ENCODE data around the gene TLR10. TPM values are rescaled to one million over a fixed set of nuclear protein-coding genes. Genes with fewer than 3 reads are reported as not detected.
"Not testable (repeated sequence)": the region's sequence is repeated elsewhere in the genome, so short reads cannot be mapped to it uniquely, and the experiment has no call there.

The TLR10 gene
- total RNA-seq, 1 donor from 2014 or later = 2.9 TPM

DNA sequence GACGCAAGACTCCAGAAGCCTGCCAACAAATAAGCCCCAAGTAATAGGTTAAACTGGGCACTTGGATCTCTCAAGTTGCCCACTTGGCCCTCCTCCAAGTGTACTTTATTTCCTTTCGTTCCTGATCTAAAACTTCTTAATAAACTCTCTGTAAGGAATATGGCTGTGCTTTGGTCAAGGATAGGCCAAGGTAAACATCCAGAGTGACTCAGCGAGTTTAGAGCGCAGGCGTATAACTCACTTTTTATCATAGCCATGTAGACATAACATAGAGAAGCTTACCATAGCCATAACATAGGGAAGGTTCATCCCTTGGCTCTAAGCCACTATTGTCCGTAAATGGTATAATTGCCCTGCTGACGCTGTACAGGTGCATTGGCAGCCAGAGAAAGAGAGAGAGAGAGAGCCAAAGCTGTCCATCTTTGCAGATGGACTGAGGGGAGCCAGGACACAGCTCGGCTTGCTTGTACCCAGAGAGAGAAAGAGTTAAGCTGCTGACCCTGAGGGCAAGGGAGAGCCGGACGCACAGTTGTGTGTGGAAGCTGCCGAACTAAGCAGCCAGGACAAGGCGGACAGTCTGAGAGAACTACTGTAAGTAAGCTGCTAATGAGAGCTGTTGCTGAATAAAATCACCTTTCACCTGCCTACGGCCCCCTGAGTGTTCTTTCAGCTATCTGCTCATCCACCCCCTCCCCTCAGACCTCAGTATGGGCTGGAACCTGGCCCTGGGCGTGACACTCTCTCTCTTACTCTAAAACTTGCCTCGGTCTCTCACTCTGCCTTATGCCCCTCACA is 20.0 kb upstream of the TLR10 start:
- no peak for DNase-seq (ENCODE audit: low spot score)

DNA sequence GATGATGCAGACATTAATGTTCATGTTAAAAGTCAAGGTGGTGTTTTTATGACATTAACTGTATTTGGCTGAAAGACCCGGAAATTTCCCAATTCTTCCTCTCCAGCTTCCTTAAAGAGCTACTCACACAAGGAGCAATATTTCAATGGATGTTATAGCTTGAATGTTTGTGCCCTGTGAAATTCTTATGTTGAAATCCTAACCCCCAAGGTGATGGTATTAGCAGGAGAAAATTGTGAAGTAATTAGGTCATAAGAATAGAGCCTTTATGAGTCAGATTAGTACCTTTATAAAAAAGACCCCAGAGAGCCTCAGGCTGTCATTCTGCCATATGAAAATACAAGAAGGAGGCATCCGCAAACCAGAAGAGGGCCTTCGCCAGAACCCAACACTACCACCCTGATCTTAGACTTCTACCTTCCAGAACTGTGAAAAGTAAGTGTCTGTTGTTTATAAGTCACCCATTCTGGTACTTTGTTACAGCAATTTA is 18.2 kb upstream of the TLR10 start:
- no peak for DNase-seq (ENCODE audit: low spot score)

DNA sequence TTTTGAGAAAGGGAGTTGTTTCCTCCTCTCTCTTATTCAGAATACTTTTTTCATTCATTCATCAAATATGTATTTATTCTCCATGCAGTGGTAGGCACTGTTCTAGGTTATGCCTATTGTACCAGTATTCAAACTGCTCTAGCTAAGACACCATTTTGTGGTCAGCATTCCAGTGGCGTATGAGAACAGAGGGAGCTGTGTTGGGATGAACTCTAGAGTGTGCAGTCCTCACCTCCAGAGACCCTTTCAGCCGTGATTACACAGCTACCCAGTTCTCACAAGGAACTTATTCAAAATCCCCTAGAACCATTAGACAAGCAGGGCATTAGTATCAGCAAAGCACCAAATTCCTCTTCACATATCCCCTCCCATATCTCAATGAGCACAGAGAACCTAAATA is 17.6 kb upstream of the TLR10 start:
- no peak for DNase-seq (ENCODE audit: low spot score)

DNA sequence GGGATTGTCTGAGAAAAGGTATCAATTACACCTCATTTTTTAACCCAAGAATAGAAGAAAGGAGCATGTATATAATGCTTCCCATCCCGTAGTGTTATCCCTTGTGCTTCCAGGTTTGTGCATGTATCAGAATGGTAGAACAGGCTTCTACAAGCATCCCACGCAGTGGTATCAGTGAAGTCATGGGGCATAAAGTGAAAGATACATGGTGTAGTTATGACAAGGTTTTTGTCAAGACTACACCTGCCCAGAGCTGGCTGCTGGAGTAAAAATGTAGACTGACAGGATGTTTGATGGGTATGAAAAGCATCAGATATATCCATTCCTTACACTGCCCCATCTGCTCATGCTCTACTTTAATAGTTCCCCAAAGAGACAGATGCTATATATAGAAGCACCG is 12.3 kb upstream of the TLR10 start:
- DNase-seq (ENCODE audit: low spot score) = no peak

DNA sequence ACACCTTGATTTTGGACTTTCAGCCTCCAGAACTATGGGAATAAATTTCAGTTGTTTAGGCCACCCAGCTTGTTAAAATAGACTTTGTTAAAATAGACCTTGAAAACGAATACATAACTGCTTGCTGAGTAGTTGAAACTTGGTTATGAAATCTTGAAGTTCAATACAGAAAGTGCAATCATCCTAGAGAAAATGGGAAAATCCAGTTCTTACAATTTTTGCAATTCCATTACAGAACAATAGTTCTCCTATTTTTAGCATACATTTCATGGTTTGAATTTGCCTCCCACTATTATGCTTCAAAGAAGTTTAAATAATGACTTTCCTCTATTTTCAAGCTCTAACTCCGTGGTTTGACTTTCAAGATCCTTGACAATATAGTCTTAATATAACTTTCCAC is 11.3 kb upstream of the TLR10 start:
- no peak for DNase-seq (ENCODE audit: low spot score)

DNA sequence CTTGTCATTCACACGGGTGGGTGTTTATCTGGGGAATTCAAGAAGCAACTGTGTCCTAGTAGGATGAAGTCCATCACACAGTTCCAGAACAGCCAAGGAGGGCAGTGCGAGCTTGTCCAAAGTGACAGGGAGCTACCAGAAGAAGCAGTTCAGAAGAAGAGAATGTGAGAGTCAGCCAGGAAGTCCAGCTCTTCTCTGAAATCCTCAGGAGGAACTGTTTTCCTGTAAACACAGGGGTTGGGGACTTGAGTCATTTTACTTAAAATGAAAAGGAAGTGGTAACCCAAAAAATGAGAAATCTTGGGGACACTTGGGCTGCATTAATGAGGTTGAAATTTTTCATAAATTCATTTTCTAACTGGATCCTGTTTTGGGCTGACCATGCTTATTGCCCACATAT is 8.2 kb upstream of the TLR10 start:
- no peak for DNase-seq (ENCODE audit: low spot score)

DNA sequence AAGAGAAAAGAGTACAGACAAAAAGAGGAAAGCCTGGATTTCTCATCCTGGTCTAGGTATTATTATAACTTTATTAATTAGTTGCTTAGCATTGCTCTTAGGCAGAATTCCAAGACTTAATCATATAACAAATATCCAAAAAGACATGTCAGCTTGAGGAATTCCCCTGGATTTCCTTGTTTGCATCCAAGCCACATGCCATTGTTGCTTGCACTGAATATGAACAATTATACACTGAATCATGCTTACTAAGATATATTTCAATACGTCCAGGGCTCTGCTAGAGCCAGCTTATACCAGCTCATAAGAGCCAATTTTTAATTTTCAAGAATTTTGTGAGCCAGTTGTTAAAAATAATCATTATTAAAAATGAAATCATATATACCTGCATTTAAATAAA is 5.5 kb upstream of the TLR10 start:
- no peak for DNase-seq (ENCODE audit: low spot score)

DNA sequence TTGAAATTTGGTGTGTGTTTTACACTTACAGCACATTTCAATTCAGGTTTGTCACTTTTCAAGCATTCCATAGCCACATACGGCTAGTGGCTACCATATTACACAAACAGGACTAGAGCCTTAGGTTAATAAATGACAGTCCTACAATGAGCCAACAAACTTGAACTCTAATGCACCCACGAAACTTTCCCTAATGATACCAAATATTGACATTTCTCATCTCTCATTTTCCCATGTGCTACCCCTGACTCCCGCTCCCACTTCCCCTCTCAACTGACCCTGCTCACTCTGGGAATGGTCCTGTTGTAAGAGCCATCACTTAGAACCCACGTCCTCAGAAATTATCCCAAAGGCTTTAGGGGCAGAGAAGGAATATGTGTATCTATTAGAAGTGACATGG is 4.9 kb upstream of the TLR10 start:
- no peak for DNase-seq (ENCODE audit: low spot score)

DNA sequence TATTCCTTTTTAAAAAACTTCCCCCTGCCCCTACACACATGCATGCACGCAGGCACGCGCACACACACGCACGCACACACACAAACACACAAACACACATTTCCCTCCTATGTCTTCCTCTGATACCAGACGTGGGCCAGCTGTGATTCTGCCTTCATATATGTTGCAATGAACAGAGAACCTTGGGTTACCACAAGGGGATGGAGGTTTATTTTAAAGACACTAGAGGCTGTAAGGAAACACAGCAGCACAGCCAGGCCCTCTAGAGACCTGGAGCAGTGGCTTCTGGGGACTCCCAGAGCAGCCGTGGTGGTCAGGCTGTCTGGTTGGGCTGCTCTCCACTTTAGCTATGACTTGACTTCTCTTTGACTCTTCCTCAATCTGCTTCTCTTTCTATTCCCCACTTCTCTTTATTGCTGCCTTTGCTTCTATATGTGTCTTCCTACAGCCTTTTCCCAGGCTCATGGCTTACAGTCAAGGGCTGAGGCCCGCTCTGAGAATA is 3.2 kb upstream of the TLR10 start:
- DNase-seq (ENCODE audit: low spot score) = peak; percentile 38

DNA sequence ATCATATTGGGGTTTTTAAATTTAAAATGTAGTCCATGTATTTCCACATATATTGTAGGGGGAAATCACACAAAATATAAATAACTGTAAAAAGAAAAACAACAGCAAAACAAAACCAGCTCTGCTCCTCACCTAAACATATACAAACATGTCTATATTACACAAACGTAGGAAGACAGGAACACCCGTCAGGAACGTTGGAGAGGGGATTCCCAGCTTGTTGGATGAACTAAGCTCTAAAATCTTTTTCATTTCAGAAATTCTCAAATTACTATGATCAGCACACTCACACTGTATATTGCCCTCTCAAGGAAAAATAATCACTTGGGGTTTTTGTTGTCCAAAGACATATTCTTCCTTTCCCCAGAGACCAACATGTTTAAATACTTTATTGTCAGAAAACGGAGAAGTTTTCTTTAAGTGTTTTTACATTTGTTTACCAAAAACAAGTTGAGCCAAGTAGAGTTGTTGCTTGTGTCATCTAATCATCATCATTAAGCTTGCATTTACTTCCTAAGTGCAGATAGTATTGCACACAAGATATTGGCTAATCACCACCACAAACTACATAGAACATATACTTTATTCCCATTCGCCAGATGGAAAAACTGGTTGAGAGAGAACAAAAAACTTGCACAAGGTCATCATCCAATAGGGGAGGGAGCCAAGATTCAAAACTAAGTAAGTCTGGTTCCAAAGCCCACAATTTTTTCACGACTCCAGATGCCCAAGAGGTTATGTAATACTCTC is 2.4 kb upstream of the TLR10 start:
- DNase-seq (ENCODE audit: low spot score) = no peak

DNA sequence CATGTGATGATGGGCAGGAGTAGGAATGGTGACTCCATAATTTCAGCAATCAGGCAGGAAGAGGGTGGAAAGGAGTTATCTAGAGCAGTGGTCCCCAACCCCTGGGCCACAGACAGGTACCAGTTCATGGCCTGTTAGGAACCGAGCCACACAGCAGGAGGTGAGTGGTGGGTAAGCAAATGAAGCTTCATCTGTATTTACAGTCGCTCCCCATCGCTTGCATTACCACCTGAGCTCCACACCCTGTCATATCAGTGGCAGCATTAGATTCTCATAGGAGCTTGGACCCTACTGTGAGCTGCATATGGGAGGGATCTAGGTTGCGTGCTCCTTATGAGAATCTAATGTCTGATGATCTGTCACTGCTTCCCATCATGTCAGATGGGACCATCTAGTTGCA is 1.4 kb upstream of the TLR10 start:
- DNase-seq (ENCODE audit: low spot score) = no peak

DNA sequence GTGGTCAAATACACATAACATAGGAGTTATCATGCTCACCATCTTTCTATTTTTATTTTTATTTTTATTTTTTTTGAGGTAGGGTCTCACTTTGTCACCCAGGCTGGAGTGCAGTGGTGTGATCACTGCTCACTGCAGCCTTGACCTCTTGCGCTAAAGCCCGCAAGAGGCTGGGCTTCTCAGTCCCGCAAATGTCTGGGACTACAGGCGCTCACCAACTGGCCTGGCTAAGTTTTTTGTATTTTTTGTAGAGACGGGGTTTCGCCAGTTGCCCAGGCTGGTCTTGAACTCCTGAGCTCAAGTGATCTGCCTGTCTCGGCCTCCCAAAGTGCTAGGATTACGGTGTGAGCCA is 295 bp upstream of the TLR10 start:
- no peak for DNase-seq (ENCODE audit: low spot score)

DNA sequence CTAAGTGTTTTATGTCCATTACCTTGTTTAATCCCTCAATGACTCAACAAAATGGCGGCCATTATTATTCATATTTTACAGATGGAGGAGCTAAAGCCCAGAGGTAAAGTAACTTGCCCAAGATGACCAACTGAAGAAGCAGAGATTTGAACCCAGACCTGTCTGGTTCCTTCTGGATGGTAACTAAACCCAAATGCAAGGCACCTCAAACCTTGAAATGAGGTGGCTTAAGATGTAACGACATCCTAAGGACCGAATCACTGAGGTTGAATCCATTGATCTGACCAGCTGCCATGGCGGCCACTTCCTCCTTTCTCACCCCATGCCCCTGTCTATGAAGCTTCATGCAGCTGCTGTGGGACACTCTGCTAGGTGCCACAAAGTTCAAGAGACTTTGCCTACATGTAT is 932 bp downstream of the TLR10 start:
- no peak for DNase-seq (ENCODE audit: low spot score)

DNA sequence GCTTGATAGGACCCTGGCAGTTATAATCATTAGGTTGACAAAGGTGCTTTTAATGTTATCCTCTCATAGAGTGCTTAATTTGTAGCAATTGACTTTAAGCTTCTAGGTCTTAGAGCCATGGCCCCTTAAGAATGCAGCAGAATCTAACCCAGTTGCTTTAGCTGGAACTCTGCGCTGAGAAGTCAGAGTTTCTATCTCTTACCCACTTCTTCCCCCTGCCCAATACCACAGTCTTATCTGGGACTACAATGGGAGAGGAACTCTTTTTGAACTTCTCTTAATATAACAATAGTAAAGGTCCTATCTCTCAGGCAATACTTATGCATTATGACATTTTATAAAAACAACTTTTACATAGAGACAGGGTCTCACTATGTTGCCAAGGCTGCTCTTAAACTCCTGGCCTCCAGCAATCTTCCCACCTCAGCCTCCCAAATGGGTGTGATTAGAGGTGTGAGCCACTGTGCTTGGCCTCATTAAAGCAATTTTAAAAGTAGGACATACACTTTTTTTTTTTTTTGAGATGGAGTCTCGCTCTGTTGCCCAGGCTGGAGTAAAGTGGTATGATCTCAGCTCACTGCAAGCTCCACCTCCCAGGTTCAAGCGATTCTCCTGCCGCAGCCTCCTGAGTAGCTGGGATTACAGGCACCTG is 1.8 kb downstream of the TLR10 start:
- no peak for DNase-seq (ENCODE audit: low spot score)

DNA sequence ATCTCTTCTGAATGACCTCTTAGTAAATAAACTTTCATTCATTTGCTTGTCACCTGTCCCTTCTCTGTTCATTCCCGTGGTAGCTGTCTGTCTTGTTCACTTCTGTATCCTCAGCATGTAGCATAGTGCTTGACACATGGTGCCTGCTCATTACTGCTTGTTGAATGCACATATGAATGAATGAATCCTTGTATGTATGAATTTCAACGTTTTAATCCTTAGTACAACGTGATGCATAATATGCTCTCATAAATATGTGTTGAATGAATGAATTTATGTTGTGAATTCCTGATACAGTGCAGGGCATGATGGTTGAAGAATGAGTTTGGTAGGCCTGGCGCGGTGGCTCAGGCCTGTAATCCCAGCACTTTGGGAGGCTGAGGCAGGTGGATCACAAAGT is 3.0 kb downstream of the TLR10 start:
- DNase-seq (ENCODE audit: low spot score) = no peak

DNA sequence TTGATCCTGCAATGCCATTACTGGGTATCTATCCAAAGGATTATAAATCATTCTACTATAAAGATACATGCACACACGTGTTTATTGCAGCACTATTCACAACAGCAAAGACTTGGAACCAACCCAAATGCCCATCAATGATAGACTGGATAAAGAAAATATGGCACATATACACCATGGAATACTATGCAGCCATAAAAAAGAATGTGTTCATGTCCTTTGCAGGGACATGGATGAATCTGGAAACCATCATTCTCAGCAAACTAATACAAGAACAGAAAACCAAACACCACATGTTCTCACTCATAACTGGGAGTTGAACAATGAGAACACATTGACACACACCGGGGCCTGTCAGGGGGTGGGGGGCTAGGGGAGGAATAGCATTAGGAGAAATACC is 4.9 kb downstream of the TLR10 start:
- DNase-seq (ENCODE audit: low spot score) = not testable (repeated sequence)

DNA sequence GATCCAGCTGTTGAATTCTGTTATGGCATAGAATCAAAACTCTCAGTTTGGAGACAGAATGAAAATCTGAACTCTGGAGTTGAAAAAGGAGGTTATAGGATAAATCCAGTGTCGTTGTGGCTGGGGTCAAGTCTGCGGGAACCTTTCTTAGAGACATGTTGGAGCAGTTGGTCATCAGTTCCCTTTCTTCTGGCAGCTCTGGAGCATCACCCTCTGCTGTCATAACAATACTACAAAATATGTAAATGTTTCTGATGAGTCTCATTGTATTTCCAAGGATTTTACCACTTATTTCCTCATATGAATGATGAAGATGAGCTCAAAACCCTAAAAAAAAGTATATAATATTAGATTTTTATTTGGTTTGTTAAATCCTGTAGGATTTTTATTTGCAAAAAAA is 7.5 kb downstream of the TLR10 start:
- no peak for DNase-seq (ENCODE audit: low spot score)

DNA sequence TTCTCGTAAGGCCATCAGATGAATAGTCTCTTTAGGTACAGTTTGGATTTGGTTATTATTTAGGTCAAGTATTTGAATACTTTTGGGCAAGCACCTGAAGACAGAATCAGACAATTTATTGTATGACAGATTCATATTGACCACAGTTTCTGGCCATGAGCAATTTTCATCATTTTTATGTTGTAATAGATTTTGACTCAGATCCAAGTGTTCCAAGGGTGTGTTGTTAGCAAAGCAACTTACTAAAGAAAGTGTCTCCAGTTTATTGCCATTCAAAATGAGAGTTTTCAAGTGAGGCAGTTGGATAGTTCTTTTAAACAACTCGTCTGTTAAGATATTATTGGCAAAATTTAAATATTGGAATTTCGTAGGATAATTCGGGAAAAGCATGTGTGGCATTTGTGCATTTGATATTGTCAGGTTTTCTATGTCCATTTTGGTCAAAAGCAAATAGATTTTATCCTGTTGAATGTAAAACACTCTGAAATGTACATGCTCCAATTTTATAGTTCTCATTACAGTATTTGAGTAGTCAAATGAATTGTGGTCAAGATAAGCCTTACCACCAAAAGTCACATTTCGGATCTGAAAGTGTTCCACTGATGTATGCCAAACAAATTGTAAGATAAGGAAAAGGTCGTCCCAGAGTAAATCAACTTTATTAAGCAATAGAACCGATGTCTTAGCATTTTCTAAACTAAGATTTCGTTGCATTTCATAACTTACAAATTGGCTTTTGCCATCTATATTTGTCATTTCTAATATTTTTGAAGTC is 8.4 kb downstream of the TLR10 start:
- no peak for DNase-seq (ENCODE audit: low spot score)

DNA sequence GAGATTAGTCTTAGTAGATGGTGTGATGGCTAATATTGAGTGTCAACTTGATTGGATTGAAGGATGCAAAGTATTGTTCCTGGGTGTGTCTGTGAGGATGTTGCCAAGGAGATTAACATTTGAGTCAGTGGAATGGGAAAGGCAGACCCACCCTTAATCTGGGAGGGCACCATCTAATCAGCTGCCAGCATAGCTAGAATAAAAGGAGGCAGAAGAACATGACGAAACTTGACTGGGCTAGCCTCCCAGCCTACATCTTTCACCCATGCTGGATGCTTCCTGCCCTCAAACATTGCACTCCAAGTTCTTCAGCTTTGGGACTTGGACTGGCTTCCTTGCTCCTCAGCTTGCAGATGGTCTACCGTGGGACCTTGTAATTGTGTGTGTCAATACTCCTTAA is 12.5 kb downstream of the TLR10 start:
- not testable (repeated sequence) for DNase-seq (ENCODE audit: low spot score)

DNA sequence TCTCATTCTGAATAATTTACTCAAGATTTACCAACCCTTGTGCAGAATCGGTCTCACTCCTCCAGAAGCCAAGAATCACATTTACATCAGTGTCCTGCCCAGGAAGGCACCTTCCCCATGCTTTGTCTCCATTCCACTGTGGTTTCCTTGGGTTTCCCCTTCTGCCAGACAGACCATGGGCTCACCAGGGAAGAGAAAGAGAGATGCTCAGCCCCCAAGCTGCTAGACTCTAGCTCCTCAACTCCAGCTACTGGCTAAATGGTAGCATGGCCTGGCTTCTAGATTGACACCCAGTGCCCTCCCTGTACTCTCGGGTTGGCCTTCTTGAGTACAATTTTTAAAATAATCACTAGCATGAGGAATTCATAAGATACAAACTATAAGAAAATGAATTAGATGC is 12.9 kb downstream of the TLR10 start:
- DNase-seq (ENCODE audit: low spot score) = no peak

DNA sequence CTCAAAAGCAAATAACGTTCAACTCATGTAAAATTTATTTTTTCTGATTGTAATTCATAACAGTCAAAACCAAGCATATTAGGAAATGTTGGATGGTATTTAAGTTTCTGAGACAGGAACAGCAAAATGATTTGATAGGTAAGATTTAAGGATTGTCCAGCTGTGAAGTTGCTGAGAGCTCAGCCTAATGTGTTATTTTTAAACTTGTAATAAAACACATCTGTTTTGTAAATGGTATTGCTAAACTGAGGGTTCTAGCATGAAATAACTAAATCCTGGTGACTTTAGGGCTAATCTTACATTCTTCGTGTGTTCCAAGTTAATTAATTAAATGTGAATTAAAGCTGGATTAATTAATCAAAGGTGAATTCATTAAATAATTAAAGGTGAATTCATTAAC is 13.3 kb downstream of the TLR10 start:
- DNase-seq (ENCODE audit: low spot score) = no peak

DNA sequence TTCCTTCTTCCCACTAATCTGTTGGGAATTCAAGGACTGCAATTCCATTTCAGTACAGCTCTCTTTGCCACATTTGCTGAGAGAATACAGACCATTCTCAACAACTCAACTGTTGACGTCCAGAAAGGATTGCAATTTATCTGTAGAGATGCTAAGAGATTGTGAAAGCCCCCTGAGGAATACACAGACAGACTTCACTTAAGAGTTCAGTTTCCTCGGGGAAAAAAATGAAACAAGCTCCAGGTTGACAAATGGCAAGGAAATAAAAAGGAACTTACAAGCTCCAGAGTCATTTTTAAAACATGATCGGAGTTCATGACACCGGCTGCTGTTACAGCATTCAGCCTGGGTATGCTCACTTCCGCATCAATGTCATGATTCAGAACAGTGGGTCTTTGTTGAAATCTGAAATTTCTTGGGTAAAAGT is 13.8 kb downstream of the TLR10 start:
- DNase-seq (ENCODE audit: low spot score) = peak; percentile 35

Data from umbilical cord (tissue), 2 donors.